Measurements from ENCODE around the gene ITGB5. TPM values are rescaled to one million over a fixed set of nuclear protein-coding genes. Genes with fewer than 3 reads are reported as not detected.

ITGB5 gene
- total RNA-seq, 1 donor from 2014 or later, result 122 TPM

DNA sequence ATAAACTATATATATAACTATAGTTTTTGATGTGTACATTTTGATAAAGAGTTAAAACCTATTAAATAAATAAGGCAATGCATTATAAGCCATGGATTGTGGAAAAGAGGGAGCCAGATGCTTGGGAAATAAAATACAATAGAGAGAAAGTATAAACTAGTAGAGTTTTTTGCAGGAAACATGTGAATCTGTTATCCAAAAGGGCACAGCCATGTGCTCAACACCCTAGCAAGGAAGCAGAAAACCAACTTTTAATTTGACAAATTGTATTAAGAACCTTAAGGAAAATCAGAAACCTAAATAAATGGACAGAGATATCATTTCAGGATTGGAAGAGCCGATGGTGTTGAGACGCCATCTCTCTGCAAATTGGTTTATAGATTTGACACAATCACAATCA is 63.5 kb downstream of the ITGB5 start:
- Histone ChIP-seq H3K4me3 (no peak overlapping the region), H3K36me3 (peaks cover 28% of the 10 kb centered on the region), H3K27ac (replicated peaks) (no peak overlapping the region), H3K27me3 (ENCODE audit: low read depth) (no peaks in the 10 kb centered on the region), H3K9me3 (replicated peaks) (no peaks in the 10 kb centered on the region), H3K4me1 (peaks cover under 1% of the 10 kb centered on the region)
- TF ChIP-seq, protein P1, sequence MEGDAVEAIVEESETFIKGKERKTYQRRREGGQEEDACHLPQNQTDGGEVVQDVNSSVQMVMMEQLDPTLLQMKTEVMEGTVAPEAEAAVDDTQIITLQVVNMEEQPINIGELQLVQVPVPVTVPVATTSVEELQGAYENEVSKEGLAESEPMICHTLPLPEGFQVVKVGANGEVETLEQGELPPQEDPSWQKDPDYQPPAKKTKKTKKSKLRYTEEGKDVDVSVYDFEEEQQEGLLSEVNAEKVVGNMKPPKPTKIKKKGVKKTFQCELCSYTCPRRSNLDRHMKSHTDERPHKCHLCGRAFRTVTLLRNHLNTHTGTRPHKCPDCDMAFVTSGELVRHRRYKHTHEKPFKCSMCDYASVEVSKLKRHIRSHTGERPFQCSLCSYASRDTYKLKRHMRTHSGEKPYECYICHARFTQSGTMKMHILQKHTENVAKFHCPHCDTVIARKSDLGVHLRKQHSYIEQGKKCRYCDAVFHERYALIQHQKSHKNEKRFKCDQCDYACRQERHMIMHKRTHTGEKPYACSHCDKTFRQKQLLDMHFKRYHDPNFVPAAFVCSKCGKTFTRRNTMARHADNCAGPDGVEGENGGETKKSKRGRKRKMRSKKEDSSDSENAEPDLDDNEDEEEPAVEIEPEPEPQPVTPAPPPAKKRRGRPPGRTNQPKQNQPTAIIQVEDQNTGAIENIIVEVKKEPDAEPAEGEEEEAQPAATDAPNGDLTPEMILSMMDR (IDR thresholded peaks at IDR 0.05; ENCODE audit: borderline replicate concordance), result no peak
- intact Hi-C loops (cut with micrococcal nuclease), result no loop called here
- no peak for DNase-seq

- TF ChIP-seq, protein P1 (IDR thresholded peaks at IDR 0.05; ENCODE audit: borderline replicate concordance), result no peak
- Histone ChIP-seq H3K4me1 (no peaks in the 10 kb centered on the region), H3K9me3 (replicated peaks) (no peaks in the 10 kb centered on the region), H3K36me3 (peaks cover 28% of the 10 kb centered on the region), H3K27me3 (ENCODE audit: low read depth) (no peaks in the 10 kb centered on the region), H3K27ac (replicated peaks) (no peak overlapping the region), H3K4me3 (no peak overlapping the region)
- intact Hi-C loops (cut with micrococcal nuclease), result no loop called here
- no peak for DNase-seq
Measured at GRCh38 chr3:124823206-124823605, 64.0 kb downstream of the ITGB5 start.

DNA sequence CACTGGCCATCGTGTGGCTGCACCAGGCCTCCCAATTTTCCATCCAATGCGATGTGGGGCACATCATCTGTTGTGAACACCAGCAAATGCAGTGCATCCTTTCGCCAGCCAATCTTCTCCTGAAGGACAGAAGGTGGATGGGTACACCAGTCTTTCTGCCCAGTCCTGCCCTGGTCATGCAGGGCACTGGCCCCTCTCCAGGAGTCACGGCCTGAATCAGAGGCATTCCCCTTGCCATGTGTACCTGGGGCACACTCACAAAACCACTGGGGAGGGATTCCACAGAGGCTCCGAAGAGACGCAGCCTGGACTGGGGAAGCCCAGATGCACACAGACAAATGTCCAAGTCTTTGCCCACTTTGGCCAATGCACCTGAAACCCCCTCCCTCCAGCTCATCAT is 65.8 kb downstream of the ITGB5 start:
- no peaks in the 10 kb centered on the region for H3K9me3 ChIP-seq (replicated peaks)
- H3K4me3 ChIP-seq, result no peak overlapping the region
- no peak overlapping the region for H3K27ac ChIP-seq (replicated peaks)
- peaks cover 45% of the 10 kb centered on the region for H3K36me3 ChIP-seq
- H3K27me3 ChIP-seq (ENCODE audit: low read depth), result no peaks in the 10 kb centered on the region
- intact Hi-C loops (cut with micrococcal nuclease), result no loop called here
- TF ChIP-seq, protein P1 (IDR thresholded peaks at IDR 0.05; ENCODE audit: borderline replicate concordance), result no peak
- no peak for DNase-seq
- no peaks in the 10 kb centered on the region for H3K4me1 ChIP-seq

DNA sequence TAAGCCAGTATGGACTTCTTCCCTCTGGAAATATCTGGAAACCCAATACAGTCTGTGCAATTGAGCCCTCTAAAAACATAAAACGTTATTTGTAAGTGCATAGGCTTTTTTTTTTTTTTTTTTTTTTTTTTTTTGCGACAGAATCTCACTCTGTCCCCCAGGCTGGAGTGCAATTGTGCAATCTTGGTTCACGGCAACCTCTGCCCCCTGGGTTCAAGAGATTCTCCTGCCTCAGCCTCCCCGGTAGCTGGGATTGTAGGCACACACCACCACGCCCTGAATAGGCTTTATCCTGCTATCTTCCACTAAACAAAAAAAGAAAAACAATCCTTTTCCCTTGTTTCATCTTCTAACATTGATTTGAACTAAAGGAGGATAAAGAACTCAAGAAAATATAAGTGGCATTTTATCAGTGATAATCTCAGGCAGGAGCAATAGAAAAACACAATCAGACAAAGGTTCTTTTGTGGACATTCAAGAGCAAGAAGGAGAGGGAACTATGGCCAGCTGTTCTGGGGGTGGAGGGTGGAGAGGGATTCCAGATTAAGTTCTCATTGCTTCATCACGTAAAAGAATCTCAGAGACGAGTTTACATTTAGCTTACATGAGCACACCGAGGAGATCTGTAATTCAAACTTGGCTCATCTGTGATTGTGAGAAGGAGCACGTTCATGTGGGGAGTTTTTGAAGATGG is 68.6 kb downstream of the ITGB5 start:
- H3K36me3 ChIP-seq, result peaks cover 52% of the 10 kb centered on the region
- no peak for DNase-seq
- intact Hi-C loops (cut with micrococcal nuclease), result no loop called here
- TF ChIP-seq, protein P1 (IDR thresholded peaks at IDR 0.05; ENCODE audit: borderline replicate concordance), result no peak
- no peaks in the 10 kb centered on the region for H3K27me3 ChIP-seq (ENCODE audit: low read depth)
- no peaks in the 10 kb centered on the region for H3K9me3 ChIP-seq (replicated peaks)
- H3K4me1 ChIP-seq, result peaks cover 15% of the 10 kb centered on the region
- no peak overlapping the region for H3K4me3 ChIP-seq
- H3K27ac ChIP-seq (replicated peaks), result peak overlapping the region; percentile 48

GRCh38 chr3:124817079-124817478 is 70.1 kb downstream of the ITGB5 start:
- Histone ChIP-seq H3K4me1 (peaks cover 30% of the 10 kb centered on the region), H3K27me3 (ENCODE audit: low read depth) (no peaks in the 10 kb centered on the region), H3K36me3 (peaks cover 52% of the 10 kb centered on the region), H3K9me3 (replicated peaks) (no peaks in the 10 kb centered on the region), H3K4me3 (no peak overlapping the region), H3K27ac (replicated peaks) (no peak overlapping the region)
- no peak for DNase-seq
- intact Hi-C loops (cut with micrococcal nuclease), result no loop called here
- TF ChIP-seq, protein P1 (IDR thresholded peaks at IDR 0.05; ENCODE audit: borderline replicate concordance), result no peak
